Kidney epithelial cell (primary cell): ENCODE data around the gene FLNA. TPM values are rescaled to one million over a fixed set of nuclear protein-coding genes. Genes with fewer than 3 reads are reported as not detected.
"Not testable (repeated sequence)": the region's sequence is repeated elsewhere in the genome, so short reads cannot be mapped to it uniquely, and the experiment has no call there.

Experiments used
- DNase-seq: peaks from one replicate; pipeline ENCODE4 v3.0.0-alpha.2; 2010; ENCODE audit warnings: low read depth
- H3K27me3 ChIP-seq: 2 replicates; pipeline ENCODE4 v1.6.0; 2011; ENCODE audit warnings: low read length; ENCODE audit not compliant: control insufficient read depth, insufficient read depth
- H3K36me3 ChIP-seq: 2 replicates; pipeline ENCODE4 v1.5.1; 2011; ENCODE audit warnings: low read length; ENCODE audit not compliant: control insufficient read depth, insufficient read depth
- H3K4me3 ChIP-seq: 2 replicates; pipeline ENCODE4 v1.5.1; 2011; ENCODE audit warnings: low read depth, mild to moderate bottlenecking, control low read depth, low read length
- CTCF ChIP-seq: IDR thresholded peaks from 2 replicates; pipeline ENCODE4 v1.5.1; 2011; ENCODE audit warnings: mild to moderate bottlenecking, moderate library complexity, low read length, control low read depth, inconsistent platforms; ENCODE audit not compliant: insufficient read depth, poor library complexity, severe bottlenecking
- total RNA-seq: library from RNA; depleted of rRNA; stranded (reverse); fragments of >200 nt; gene quantifications from 2 replicates; pipeline ENCODE4 v1.2.3, GENCODE V29; 2015

The FLNA gene
- total RNA-seq, 1 donor from 2014 or later = 2,357 TPM

- Histone ChIP-seq H3K4me3 (no peak overlapping the region), H3K36me3 (no peaks in the 10 kb centered on the region), H3K27me3 (no peaks in the 10 kb centered on the region)
- DNase-seq = no peak
- TF ChIP-seq CTCF = no peak
Observed at GRCh38 chrX:154350429-154351182, 23.8 kb downstream of the FLNA start.

- DNase-seq = no peak
- no peaks in the 10 kb centered on the region for H3K27me3 ChIP-seq
- no peak overlapping the region for H3K4me3 ChIP-seq
- no peak for TF ChIP-seq CTCF
- H3K36me3 ChIP-seq = no peaks in the 10 kb centered on the region
Observed at GRCh38 chrX:154349979-154350378, 24.5 kb downstream of the FLNA start.

GRCh38 chrX:154349359-154349935 is 25.0 kb downstream of the FLNA start:
- DNase-seq = no peak
- Histone ChIP-seq H3K27me3 (no peaks in the 10 kb centered on the region), H3K36me3 (no peaks in the 10 kb centered on the region), H3K4me3 (no peak overlapping the region)
- TF ChIP-seq CTCF = no peak

- Histone ChIP-seq H3K36me3 (no peaks in the 10 kb centered on the region), H3K27me3 (no peaks in the 10 kb centered on the region), H3K4me3 (no peak overlapping the region)
- no peak for DNase-seq
- no peak for TF ChIP-seq CTCF
Observed at GRCh38 chrX:154348646-154349358, 25.6 kb downstream of the FLNA start.

GRCh38 chrX:154348114-154348531 is 26.3 kb downstream of the FLNA start:
- no peak for DNase-seq
- no peaks in the 10 kb centered on the region for H3K36me3 ChIP-seq

GRCh38 chrX:154343620-154344019 is 30.8 kb downstream of the FLNA start:
- not testable (repeated sequence) for H3K36me3 ChIP-seq, DNase-seq, H3K4me3 ChIP-seq, H3K27me3 ChIP-seq

More at GRCh38 chrX:154348114-154348531, 26.3 kb downstream of the FLNA start:
- TF ChIP-seq CTCF = no peak
- Histone ChIP-seq H3K4me3 (no peak overlapping the region), H3K27me3 (no peaks in the 10 kb centered on the region)

GRCh38 chrX:154343063-154343462 is 31.4 kb downstream of the FLNA start:
- H3K36me3 ChIP-seq, H3K27me3 ChIP-seq, DNase-seq, H3K4me3 ChIP-seq: not testable (repeated sequence)

GRCh38 chrX:154341399-154342298 is 32.8 kb downstream of the FLNA start:
- not testable (repeated sequence) for H3K36me3 ChIP-seq, H3K4me3 ChIP-seq, DNase-seq, H3K27me3 ChIP-seq
